WERI-Rb-1 (cell line): ENCODE data around the gene FAM3D.

Experiments used
- DNase-seq: peaks from one replicate; pipeline ENCODE4 v3.0.0-alpha.2; 2020
- H3K27ac ChIP-seq: fragments of 250-450 bp; sonication (Bioruptor Pico); 2 replicates; pipeline ENCODE4 v1.5.1; 2020; ENCODE audit warnings: mild to moderate bottlenecking, moderate library complexity
- H3K27me3 ChIP-seq: fragments of 250-450 bp; sonication (Bioruptor Pico); 2 replicates; pipeline ENCODE4 v1.5.1; 2021; ENCODE audit warnings: mild to moderate bottlenecking, low read depth, moderate library complexity; ENCODE audit not compliant: insufficient read depth, severe bottlenecking
- H3K36me3 ChIP-seq: fragments of 250-450 bp; sonication (Bioruptor Pico); 2 replicates; pipeline ENCODE4 v1.5.1; 2020; ENCODE audit warnings: mild to moderate bottlenecking, moderate library complexity
- H3K4me3 ChIP-seq: 2 replicates; pipeline ENCODE4 v1.5.1; 2011; ENCODE audit warnings: low read depth, mild to moderate bottlenecking, control low read depth, low read length
- H3K9me3 ChIP-seq: fragments of 250-450 bp; sonication (Bioruptor Pico); 2 replicates; pipeline ENCODE4 v1.5.1; 2021; ENCODE audit warnings: mild to moderate bottlenecking, moderate library complexity; ENCODE audit not compliant: severe bottlenecking
- TF ChIP-seq, protein P1 (sequence below): IDR thresholded peaks from 2 replicates; pipeline ENCODE4 v1.5.1; 2011; ENCODE audit warnings: low read depth, mild to moderate bottlenecking, control low read depth, inconsistent platforms, low read length

FAM3D gene

DNA sequence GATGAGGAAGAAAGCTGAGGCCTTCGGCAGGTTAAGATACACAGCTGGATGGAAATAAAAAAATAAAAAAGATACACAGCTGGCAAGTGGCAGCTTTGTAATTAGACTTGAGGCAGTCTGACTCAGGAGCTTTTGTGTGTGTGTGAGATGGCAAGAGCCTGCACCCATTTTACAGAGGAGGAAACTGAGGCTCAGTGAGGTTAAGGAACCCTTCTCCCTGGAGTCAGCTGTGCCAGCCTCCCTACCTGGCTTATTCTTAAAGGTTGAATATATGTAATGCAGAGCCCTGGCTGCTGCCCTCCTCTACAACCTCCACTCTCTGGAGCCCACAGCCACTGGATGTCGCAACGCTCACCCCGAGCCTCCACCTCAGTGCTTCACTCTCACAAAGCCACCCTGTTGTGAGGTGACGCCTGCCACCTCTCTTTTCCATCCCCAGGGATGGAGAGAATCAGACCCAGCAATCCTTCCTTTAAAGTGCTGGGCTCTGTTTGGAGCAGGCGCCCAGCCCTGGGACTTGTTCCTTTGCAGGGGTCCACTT is 68.7 kb downstream of the FAM3D start:
- DNase-seq = no peak
- Histone ChIP-seq H3K9me3 (no peaks in the 10 kb centered on the region), H3K27ac (no peak overlapping the region), H3K4me3 (no peak overlapping the region), H3K27me3 (no peaks in the 10 kb centered on the region), H3K36me3 (no peaks in the 10 kb centered on the region)
- TF ChIP-seq, protein P1, sequence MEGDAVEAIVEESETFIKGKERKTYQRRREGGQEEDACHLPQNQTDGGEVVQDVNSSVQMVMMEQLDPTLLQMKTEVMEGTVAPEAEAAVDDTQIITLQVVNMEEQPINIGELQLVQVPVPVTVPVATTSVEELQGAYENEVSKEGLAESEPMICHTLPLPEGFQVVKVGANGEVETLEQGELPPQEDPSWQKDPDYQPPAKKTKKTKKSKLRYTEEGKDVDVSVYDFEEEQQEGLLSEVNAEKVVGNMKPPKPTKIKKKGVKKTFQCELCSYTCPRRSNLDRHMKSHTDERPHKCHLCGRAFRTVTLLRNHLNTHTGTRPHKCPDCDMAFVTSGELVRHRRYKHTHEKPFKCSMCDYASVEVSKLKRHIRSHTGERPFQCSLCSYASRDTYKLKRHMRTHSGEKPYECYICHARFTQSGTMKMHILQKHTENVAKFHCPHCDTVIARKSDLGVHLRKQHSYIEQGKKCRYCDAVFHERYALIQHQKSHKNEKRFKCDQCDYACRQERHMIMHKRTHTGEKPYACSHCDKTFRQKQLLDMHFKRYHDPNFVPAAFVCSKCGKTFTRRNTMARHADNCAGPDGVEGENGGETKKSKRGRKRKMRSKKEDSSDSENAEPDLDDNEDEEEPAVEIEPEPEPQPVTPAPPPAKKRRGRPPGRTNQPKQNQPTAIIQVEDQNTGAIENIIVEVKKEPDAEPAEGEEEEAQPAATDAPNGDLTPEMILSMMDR = no peak

DNA sequence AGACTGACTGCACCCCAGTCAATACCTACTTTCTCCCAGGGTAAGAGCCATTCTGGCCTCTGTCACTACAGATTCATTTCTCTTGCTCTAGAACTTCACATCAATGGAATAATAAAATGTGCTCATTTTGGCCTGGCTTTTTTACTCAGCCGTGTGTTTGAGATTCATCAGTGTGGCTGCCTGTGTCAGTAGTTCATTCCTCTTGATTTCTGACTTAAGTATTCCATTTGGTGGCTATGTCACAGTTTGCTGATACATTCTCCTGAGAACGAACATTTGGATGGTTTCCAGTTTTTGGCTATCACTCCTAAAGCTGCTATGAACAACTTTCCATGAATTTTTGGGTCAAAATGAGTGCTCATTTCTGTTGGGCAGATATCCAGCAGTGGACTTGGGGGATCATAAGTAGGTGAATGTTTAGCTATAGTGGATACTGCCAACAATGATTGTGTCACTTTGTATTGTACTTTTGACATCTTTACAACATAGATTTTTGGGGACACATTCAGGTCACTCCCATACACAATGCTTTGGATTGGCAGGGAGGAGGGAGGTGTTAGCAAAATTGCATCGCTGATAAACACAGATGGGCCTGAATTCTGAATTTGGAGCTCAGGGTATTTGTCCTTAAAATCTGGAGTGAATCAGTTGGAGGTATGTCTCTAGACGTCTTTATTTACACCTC is 69.6 kb downstream of the FAM3D start:
- DNase-seq = no peak
- Histone ChIP-seq H3K4me3 (no peak overlapping the region), H3K27me3 (no peaks in the 10 kb centered on the region), H3K36me3 (no peaks in the 10 kb centered on the region), H3K27ac (no peak overlapping the region), H3K9me3 (no peaks in the 10 kb centered on the region)
- TF ChIP-seq, protein P1 = no peak

DNA sequence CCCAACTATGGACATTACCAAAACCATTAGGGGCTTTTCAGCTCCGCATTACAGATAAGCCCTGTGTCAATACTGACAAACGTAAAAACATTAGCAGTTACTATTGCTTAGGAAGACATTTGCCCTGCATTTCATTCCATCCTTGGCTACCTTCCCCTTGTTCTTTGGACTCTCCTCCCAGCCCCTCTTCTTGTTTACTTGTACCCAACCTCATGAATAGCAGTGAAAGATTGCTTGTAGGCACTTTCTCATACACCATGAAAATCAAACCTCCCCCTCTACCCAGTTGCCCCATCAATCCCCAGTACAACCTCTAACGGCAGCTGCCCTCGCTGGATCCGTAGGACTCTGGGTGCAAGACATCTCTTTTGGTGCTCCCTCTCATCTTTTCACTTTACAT is 72.5 kb downstream of the FAM3D start:
- Histone ChIP-seq H3K27me3 (no peaks in the 10 kb centered on the region), H3K4me3 (no peak overlapping the region), H3K27ac (no peak overlapping the region), H3K9me3 (no peaks in the 10 kb centered on the region), H3K36me3 (no peaks in the 10 kb centered on the region)
- TF ChIP-seq, protein P1 = no peak
- no peak for DNase-seq

DNA sequence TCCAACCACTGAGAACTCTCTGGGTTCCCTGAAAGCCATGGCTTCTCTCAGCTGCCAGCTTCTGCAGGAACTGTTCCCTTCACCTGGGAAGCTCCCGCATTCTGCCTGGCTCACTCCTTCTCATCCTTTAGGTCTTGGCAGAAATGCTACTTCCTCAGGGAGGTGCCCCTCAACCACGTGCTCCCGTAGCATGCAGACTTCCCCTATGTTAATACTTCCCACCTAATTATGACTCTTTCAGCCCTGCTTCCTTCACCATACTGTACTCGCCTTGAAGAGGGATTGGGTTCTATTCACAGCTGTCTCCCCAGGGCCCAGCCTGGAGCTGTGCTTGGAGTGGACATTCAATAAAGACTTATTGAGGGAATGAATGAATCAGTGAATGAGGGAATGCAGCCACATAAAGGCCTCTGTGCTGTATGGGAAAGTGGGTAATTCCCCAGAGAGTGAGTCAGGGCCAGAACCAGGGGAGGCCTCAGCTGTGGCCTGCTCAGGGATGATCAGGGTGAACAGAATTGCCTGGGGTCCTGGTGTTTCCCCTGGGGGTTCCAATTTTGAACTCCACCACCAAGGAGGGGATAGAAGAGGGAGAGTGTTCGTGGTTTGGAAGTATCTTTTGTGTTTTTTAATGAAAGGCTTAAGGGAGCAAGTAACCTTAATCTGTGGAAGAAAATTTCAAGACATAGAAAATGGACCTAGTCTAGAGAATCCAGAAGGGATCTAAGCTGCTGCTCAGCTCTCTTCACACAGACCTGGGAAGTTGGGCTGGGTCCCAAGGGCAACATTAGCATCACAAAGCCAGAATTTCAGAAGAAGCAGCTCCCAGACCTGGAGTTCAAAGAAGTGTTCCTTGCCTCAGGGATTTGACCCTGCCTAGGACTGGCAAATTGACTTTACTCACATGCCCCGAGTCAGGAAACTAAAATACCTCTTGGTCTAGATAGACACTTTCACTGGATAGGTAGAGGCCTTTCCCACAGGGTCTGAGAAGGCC is 74.8 kb downstream of the FAM3D start:
- no peak for DNase-seq
- Histone ChIP-seq H3K36me3 (no peaks in the 10 kb centered on the region), H3K9me3 (no peaks in the 10 kb centered on the region), H3K27ac (no peak overlapping the region), H3K27me3 (no peaks in the 10 kb centered on the region), H3K4me3 (no peak overlapping the region)
- TF ChIP-seq, protein P1 = no peak

DNA sequence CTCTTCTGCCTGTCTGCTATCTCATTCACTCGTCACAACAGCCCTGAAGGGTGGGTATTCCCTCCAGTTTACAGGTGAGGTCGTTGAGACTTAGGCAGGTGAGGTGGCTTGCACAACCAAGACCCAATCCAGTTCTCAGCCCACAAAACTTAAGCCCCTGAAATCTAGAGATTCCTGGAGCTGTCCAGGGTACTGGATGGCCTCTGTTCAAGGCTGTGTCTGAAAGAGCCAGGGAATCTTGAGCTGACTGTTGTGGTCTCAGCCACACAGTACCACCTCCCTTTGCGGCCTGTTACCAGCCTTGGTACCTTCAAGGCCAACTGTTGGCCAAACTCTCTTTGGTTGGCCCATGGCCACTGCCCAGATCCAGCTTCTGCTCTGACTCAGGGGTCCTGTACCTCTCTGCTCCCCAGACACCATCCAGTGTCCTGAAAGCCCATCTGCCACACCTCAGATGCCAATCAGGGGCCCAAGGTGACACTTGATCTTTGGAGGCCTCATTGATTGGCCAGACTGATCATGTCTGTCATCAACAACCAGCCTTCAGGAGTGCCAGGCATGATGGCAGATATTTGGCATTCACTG is 78.5 kb downstream of the FAM3D start:
- no peak for DNase-seq
- TF ChIP-seq, protein P1 = no peak
- H3K36me3 ChIP-seq = no peaks in the 10 kb centered on the region

More for the DNA sequence above, 78.5 kb downstream of the FAM3D start:
- no peak overlapping the region for H3K27ac ChIP-seq
- no peaks in the 10 kb centered on the region for H3K27me3 ChIP-seq
- no peak overlapping the region for H3K4me3 ChIP-seq
- no peaks in the 10 kb centered on the region for H3K9me3 ChIP-seq
